Stimulated activated CD4-positive, alpha-beta T cell treated with anti-CD3 and anti-CD28 coated beads, TNF-alpha, amount 100 ng/mL, for 24 hours (primary cell): ENCODE results near the gene ADGRL2.

Experiments used
- DNase-seq, 3 experiments: peaks; one replicate each; pipeline ENCODE4 v3.0.0-alpha.2; 2020; ENCODE audit warnings: low read depth in 3 of 3

The ADGRL2 gene

GRCh38 chr1:81805537-81806431 lies 5.0 kb downstream of the ADGRL2 start:
- no peak for DNase-seq

GRCh38 chr1:81806432-81806770 lies 5.7 kb downstream of the ADGRL2 start:
- no peak for DNase-seq

GRCh38 chr1:81808760-81809159 lies 8.0 kb downstream of the ADGRL2 start:
- no peak for DNase-seq

- DNase-seq, result no peak
Measured at GRCh38 chr1:81809808-81810207, 9.1 kb downstream of the ADGRL2 start.

- DNase-seq, result no peak
Measured at GRCh38 chr1:81811757-81812371, 11.1 kb downstream of the ADGRL2 start.

- DNase-seq, result no peak
Measured at GRCh38 chr1:81812712-81813111, 12.0 kb downstream of the ADGRL2 start.

GRCh38 chr1:81813691-81814090 lies 13.0 kb downstream of the ADGRL2 start:
- DNase-seq, result no peak

GRCh38 chr1:81819613-81820012 lies 18.9 kb downstream of the ADGRL2 start:
- DNase-seq, result no peak

GRCh38 chr1:81820765-81821164 lies 20.0 kb downstream of the ADGRL2 start:
- no peak for DNase-seq

GRCh38 chr1:81823082-81823481 lies 22.3 kb downstream of the ADGRL2 start:
- DNase-seq, result no peak

GRCh38 chr1:81824759-81825158 lies 24.0 kb downstream of the ADGRL2 start:
- no peak for DNase-seq

GRCh38 chr1:81827942-81828341 lies 27.2 kb downstream of the ADGRL2 start:
- DNase-seq, result no peak

GRCh38 chr1:81832573-81832972 lies 31.8 kb downstream of the ADGRL2 start:
- no peak for DNase-seq

GRCh38 chr1:81833722-81834121 lies 33.0 kb downstream of the ADGRL2 start:
- DNase-seq, result no peak

- no peak for DNase-seq
Measured at GRCh38 chr1:81834268-81834667, 33.5 kb downstream of the ADGRL2 start.

GRCh38 chr1:81834921-81835698 lies 34.4 kb downstream of the ADGRL2 start:
- no peak for DNase-seq

- DNase-seq, result no peak
Measured at GRCh38 chr1:81836007-81836626, 35.4 kb downstream of the ADGRL2 start.

GRCh38 chr1:81838600-81839218 lies 38.0 kb downstream of the ADGRL2 start:
- no peak for DNase-seq

- DNase-seq, result no peak
Measured at GRCh38 chr1:81840805-81841204, 40.1 kb downstream of the ADGRL2 start.

- DNase-seq, result no peak
Measured at GRCh38 chr1:81841795-81842194, 41.1 kb downstream of the ADGRL2 start.

- no peak for DNase-seq
Measured at GRCh38 chr1:81844477-81844876, 43.7 kb downstream of the ADGRL2 start.

GRCh38 chr1:81846630-81847029 lies 45.9 kb downstream of the ADGRL2 start:
- DNase-seq, result no peak
